ENCODE data around the gene HS2ST1.
A peak's percentile ranks its signal among the peaks of the same experiment; 100 is the strongest.
"Not testable (repeated sequence)": the region's sequence is repeated elsewhere in the genome, so short reads cannot be mapped to it uniquely, and the experiment has no call there.

HS2ST1 gene

GRCh38 chr1:86914601-86914997 lies at the start of gene HS2ST1:
Gene HS2ST1, plus strand, starts transcription at chr1:86914635.
- no peak for DNase-seq (ENCODE audit: low read depth)

- DNase-seq (ENCODE audit: low read depth): no peak
These were observed 48.3 kb upstream of the HS2ST1 start for GRCh38 chr1:86865973-86866637.

GRCh38 chr1:86866665-86867064 lies 47.8 kb upstream of the HS2ST1 start:
- DNase-seq (ENCODE audit: low read depth): no peak

- not testable (repeated sequence) for DNase-seq (ENCODE audit: low read depth)
These were observed 47.2 kb upstream of the HS2ST1 start for GRCh38 chr1:86867278-86867677.

GRCh38 chr1:86868477-86868876 lies 46.0 kb upstream of the HS2ST1 start:
- no peak for DNase-seq (ENCODE audit: low read depth)

GRCh38 chr1:86871001-86871400 lies 43.4 kb upstream of the HS2ST1 start:
- no peak for DNase-seq (ENCODE audit: low read depth)

- DNase-seq (ENCODE audit: low read depth): no peak
These were observed 42.3 kb upstream of the HS2ST1 start for GRCh38 chr1:86872086-86872485.

GRCh38 chr1:86875722-86876121 lies 38.7 kb upstream of the HS2ST1 start:
- no peak for DNase-seq (ENCODE audit: low read depth)

GRCh38 chr1:86887479-86888162 lies 26.8 kb upstream of the HS2ST1 start:
- no peak for DNase-seq (ENCODE audit: low read depth)

GRCh38 chr1:86888327-86888726 lies 26.1 kb upstream of the HS2ST1 start:
- DNase-seq (ENCODE audit: low read depth): no peak

GRCh38 chr1:86899401-86899800 lies 15.0 kb upstream of the HS2ST1 start:
- DNase-seq (ENCODE audit: low read depth): not testable (repeated sequence)

GRCh38 chr1:86905875-86906274 lies 8.6 kb upstream of the HS2ST1 start:
- no peak for DNase-seq (ENCODE audit: low read depth)

- no peak for DNase-seq (ENCODE audit: low read depth)
These were observed 8.0 kb upstream of the HS2ST1 start for GRCh38 chr1:86906419-86906818.

GRCh38 chr1:86912281-86912900 lies 2.0 kb upstream of the HS2ST1 start:
- no peak for DNase-seq (ENCODE audit: low read depth)

GRCh38 chr1:86913399-86913895 lies 988 bp upstream of the HS2ST1 start:
- peak; percentile 8 for DNase-seq (ENCODE audit: low read depth)

- peak; percentile 98 for DNase-seq (ENCODE audit: low read depth)
These were observed 387 bp upstream of the HS2ST1 start, which contains the start of gene SELENOF for GRCh38 chr1:86913896-86914600. Gene SELENOF, minus strand, starts transcription at chr1:86914126. Its CDS starts 15 bp downstream, at chr1:86914111.

GRCh38 chr1:86914998-86915736 lies 732 bp downstream of the HS2ST1 start:
- peak; percentile 17 for DNase-seq (ENCODE audit: low read depth)

- DNase-seq (ENCODE audit: low read depth): no peak
These were observed 1.4 kb downstream of the HS2ST1 start for GRCh38 chr1:86915737-86916235.

GRCh38 chr1:86916752-86917151 lies 2.3 kb downstream of the HS2ST1 start:
- DNase-seq (ENCODE audit: low read depth): no peak

GRCh38 chr1:86922445-86922844 lies 8.0 kb downstream of the HS2ST1 start:
- no peak for DNase-seq (ENCODE audit: low read depth)

- DNase-seq (ENCODE audit: low read depth): no peak
These were observed 10.0 kb downstream of the HS2ST1 start for GRCh38 chr1:86924324-86924960.
